Fibroblast of lung (primary cell): Measurements from ENCODE around the gene SENP1. TPM values are rescaled to one million over a fixed set of nuclear protein-coding genes. Genes with fewer than 3 reads are reported as not detected.

Experiments
- DNase-seq, 2 donors: peaks; one replicate each; pipeline versions ENCODE4 v3.0.0 to v3.0.0-alpha.2; 2010; ENCODE audit warnings: low read depth in 2 of 2
- H2AFZ ChIP-seq: 2 replicates; pipeline ENCODE4 v1.5.1; 2012; ENCODE audit warnings: low read length, control low read depth, inconsistent platforms
- H3K27ac ChIP-seq: 2 replicates; pipeline ENCODE4 v1.5.1; 2011; ENCODE audit warnings: low read length, control low read depth; ENCODE audit not compliant: insufficient read depth
- H3K27me3 ChIP-seq: 2 replicates; pipeline ENCODE4 v1.5.1; 2011; ENCODE audit warnings: mild to moderate bottlenecking, low read length; ENCODE audit not compliant: control insufficient read depth, insufficient read depth
- H3K36me3 ChIP-seq: 2 replicates; pipeline ENCODE4 v1.5.1; 2011; ENCODE audit warnings: low read length; ENCODE audit not compliant: control insufficient read depth, insufficient read depth
- H3K4me1 ChIP-seq: 2 replicates; pipeline ENCODE4 v1.5.1; 2011; ENCODE audit warnings: low read length; ENCODE audit not compliant: control insufficient read depth, insufficient read depth; ENCODE audit errors: extremely low read depth
- H3K4me2 ChIP-seq: 2 replicates; pipeline ENCODE4 v1.5.1; 2011; ENCODE audit warnings: low read length, control low read depth; ENCODE audit not compliant: insufficient read depth; ENCODE audit errors: extremely low read depth
- H3K4me3 ChIP-seq, 4 experiments: fragments of 200-600 bp in 1 of 4; sonication (generic) in 1 of 4; replicated peaks in 1 of 4; 2 replicates each; pipeline ENCODE4 v1.5.1; 2011 to 2016; ENCODE audit warnings: low read length in 4 of 4, low read depth in 3 of 4, mild to moderate bottlenecking in 3 of 4, control low read depth in 2 of 4, inconsistent platforms in 1 of 4, mixed read lengths in 1 of 4; ENCODE audit not compliant: insufficient read depth in 1 of 4; ENCODE audit errors: control extremely low read depth in 1 of 4
- H3K79me2 ChIP-seq: 2 replicates; pipeline ENCODE4 v1.5.1; 2012; ENCODE audit warnings: mild to moderate bottlenecking, low read length, inconsistent platforms; ENCODE audit not compliant: control insufficient read depth, insufficient read depth
- H3K9ac ChIP-seq: 2 replicates; pipeline ENCODE4 v1.5.1; 2011; ENCODE audit warnings: mild to moderate bottlenecking, low read length, control low read depth; ENCODE audit not compliant: insufficient read depth
- H3K9me3 ChIP-seq: 2 replicates; pipeline ENCODE4 v1.5.1; 2012; ENCODE audit warnings: low read depth, low read length; ENCODE audit not compliant: control insufficient read depth, insufficient read depth
- H4K20me1 ChIP-seq: 2 replicates; pipeline ENCODE4 v1.5.1; 2011; ENCODE audit warnings: low read length; ENCODE audit not compliant: control insufficient read depth, insufficient read depth; ENCODE audit errors: extremely low read depth
- EZH2 ChIP-seq: IDR thresholded peaks from 2 replicates; pipeline ENCODE4 v1.5.1; 2012; ENCODE audit warnings: low read length, control low read depth, mild to moderate bottlenecking; ENCODE audit errors: missing control alignments
- polyA plus RNA-seq, 2 donors: library from polyadenylated mRNA; depleted of rRNA in 1 of 2; stranded (reverse) in 1 of 2; unstranded in 1 of 2; fragments of >200 nt; gene quantifications; 2 replicates each; pipeline ENCODE4 v1.2.1, GENCODE V29; 2011 to 2012; ENCODE audit warnings: missing spikeins in 1 of 2
- total RNA-seq: library from RNA; depleted of rRNA; stranded (reverse); fragments of >200 nt; gene quantifications from 2 replicates; pipeline ENCODE4 v1.2.1, GENCODE V29; 2014
- TF ChIP-seq, protein P1 (sequence below), 2 donors: IDR thresholded peaks in 1 of 2; conservative IDR thresholded peaks in 1 of 2; 1 replicate in 1 of 2; 2 replicates in 1 of 2; pipeline ENCODE4 v1.5.1; 2011 to 2012; ENCODE audit warnings: low read length in 2 of 2, control low read depth in 1 of 2, inconsistent platforms in 1 of 2, low read depth in 1 of 2, mild to moderate bottlenecking in 1 of 2

Gene SENP1
- total and polyA plus RNA-seq, 2 donors (not counting 1 experiment from before 2014, with no cell fraction given) = 14.7 to 17.9 TPM

DNA sequence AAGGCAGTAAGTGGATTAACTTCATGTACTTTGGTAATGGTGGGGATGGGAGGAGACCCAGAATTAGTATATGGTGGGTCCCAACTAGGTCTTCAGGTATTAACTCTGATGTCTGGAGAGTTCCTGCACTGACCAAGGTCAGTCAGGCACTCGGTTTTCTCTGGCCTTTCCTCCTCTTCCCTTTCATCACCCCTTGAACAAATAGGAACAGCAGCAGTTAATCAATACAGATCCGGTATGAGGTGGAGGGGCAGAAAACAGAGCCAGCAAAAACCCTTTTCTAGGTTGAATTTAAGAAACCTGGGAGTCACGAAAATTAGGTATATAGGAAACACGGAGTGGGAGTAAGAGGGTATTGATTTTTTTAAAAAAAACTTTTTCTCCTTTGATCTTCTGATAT, 17.3 kb upstream of the SENP1 start:
- Histone ChIP-seq H3K79me2 (peaks cover 18% of the 10 kb centered on the region), H3K4me2 (no peak overlapping the region), H4K20me1 (no peaks in the 10 kb centered on the region), H2AFZ (no peak overlapping the region), H3K4me3 (no peak overlapping the region), H3K36me3 (peaks cover 3% of the 10 kb centered on the region), H3K9me3 (no peaks in the 10 kb centered on the region), H3K27me3 (no peaks in the 10 kb centered on the region), H3K9ac (no peak overlapping the region), H3K4me1 (peaks cover 2% of the 10 kb centered on the region), H3K27ac (no peak overlapping the region)
- TF ChIP-seq EZH2 = no peak
- TF ChIP-seq, protein P1, sequence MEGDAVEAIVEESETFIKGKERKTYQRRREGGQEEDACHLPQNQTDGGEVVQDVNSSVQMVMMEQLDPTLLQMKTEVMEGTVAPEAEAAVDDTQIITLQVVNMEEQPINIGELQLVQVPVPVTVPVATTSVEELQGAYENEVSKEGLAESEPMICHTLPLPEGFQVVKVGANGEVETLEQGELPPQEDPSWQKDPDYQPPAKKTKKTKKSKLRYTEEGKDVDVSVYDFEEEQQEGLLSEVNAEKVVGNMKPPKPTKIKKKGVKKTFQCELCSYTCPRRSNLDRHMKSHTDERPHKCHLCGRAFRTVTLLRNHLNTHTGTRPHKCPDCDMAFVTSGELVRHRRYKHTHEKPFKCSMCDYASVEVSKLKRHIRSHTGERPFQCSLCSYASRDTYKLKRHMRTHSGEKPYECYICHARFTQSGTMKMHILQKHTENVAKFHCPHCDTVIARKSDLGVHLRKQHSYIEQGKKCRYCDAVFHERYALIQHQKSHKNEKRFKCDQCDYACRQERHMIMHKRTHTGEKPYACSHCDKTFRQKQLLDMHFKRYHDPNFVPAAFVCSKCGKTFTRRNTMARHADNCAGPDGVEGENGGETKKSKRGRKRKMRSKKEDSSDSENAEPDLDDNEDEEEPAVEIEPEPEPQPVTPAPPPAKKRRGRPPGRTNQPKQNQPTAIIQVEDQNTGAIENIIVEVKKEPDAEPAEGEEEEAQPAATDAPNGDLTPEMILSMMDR (conservative IDR thresholded peaks at IDR 0.05 in 1 of 2, IDR thresholded peaks at IDR 0.05 in 1 of 2; ENCODE audit: low read depth in 1 of 2, low read length in 2 of 2) = no peak
- no peak for DNase-seq

DNA sequence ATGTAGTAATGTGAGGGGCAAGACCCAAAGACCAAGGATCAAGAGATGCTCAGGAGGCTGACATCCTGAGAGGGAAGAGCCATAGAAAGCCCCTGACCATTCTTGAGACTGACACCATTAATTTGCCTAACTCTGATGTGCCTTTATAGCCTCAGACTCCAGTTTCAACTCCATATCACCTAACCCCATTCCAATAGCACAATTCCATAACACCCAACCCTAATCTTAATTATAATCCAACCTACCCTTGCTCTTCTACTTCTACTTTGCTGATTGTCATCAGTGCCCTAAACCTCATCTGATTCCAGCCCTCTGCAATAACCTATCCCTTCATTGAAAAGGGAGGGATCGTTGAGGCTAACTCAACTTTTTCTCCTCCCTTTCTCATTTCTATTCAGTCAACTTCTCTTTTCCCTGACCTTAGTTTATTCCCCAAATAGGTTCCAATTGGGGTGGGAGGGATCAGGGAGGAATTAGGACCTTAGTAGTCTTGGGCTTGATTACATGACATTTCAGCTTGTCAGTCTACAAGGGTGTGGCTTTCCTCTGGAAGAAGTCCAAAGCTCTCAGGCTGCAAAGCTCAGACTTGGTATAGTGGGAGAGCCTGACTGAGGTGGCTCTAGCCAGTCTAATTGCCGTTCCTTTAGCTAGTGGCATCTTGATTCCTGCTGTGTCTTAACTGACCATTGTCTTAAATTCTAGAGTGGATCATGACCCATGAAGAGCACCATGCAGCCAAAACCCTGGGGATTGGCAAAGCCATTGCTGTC, 16.4 kb upstream of the SENP1 start:
- Histone ChIP-seq H3K27ac (no peak overlapping the region), H3K9me3 (no peaks in the 10 kb centered on the region), H3K4me2 (no peak overlapping the region), H3K79me2 (peaks cover 18% of the 10 kb centered on the region), H3K36me3 (peaks cover 1% of the 10 kb centered on the region), H2AFZ (no peak overlapping the region), H3K27me3 (no peaks in the 10 kb centered on the region), H3K4me3 (no peak overlapping the region), H3K4me1 (peaks cover 2% of the 10 kb centered on the region), H4K20me1 (no peaks in the 10 kb centered on the region), H3K9ac (no peak overlapping the region)
- TF ChIP-seq, protein P1 (conservative IDR thresholded peaks at IDR 0.05 in 1 of 2, IDR thresholded peaks at IDR 0.05 in 1 of 2; ENCODE audit: low read depth in 1 of 2, low read length in 2 of 2) = no peak
- TF ChIP-seq EZH2 = no peak
- DNase-seq = no peak

DNA sequence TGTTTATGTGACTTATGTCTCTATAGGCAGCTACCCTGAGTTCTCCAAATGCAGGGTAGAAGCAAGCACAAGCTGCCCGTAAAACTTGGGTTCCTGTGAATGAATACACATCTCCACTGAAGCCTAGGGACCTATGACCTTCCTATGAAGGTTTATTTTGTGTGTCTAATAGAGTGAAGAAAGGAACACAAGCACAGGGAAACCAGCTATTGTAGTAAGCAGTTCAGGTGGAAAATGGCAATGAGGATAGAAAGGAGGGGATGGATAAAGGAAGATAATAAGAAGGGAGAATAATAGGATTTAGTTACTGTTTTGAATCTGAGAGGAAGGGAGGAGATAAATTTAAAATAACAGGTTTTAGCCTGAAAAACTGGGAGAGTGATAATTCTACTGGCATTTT, 15.6 kb upstream of the SENP1 start:
- Histone ChIP-seq H3K4me1 (peaks cover 2% of the 10 kb centered on the region), H3K4me3 (no peak overlapping the region), H3K36me3 (no peaks in the 10 kb centered on the region), H3K9ac (no peak overlapping the region), H3K27me3 (no peaks in the 10 kb centered on the region), H3K9me3 (no peaks in the 10 kb centered on the region), H3K4me2 (no peak overlapping the region), H4K20me1 (no peaks in the 10 kb centered on the region), H2AFZ (no peak overlapping the region), H3K79me2 (peaks cover 18% of the 10 kb centered on the region), H3K27ac (no peak overlapping the region)
- TF ChIP-seq, protein P1 (conservative IDR thresholded peaks at IDR 0.05 in 1 of 2, IDR thresholded peaks at IDR 0.05 in 1 of 2; ENCODE audit: low read depth in 1 of 2, low read length in 2 of 2) = no peak
- no peak for TF ChIP-seq EZH2
- no peak for DNase-seq
